Parathyroid adenoma (tissue), 2 donors: ENCODE results near the gene NOTCH3.

Experiments
- H2AFZ ChIP-seq: fragments of 300-600 bp; sonication (generic); one replicate; pipeline ENCODE4 v1.7.0; 2017; ENCODE audit warnings: antibody characterized with exemption, mild to moderate bottlenecking
- H3K27ac ChIP-seq: fragments of 300-600 bp; sonication (generic); one replicate; pipeline ENCODE4 v1.7.0; 2017
- H3K27me3 ChIP-seq: fragments of 300-600 bp; sonication (generic); one replicate; pipeline ENCODE4 v1.7.0; 2017; ENCODE audit warnings: low read length; ENCODE audit not compliant: control insufficient read depth, insufficient read depth
- H3K36me3 ChIP-seq: fragments of 300-600 bp; sonication (generic); one replicate; pipeline ENCODE4 v1.7.0; 2017; ENCODE audit warnings: low read length; ENCODE audit not compliant: control insufficient read depth, insufficient read depth
- H3K4me1 ChIP-seq: fragments of 300-600 bp; sonication (generic); one replicate; pipeline ENCODE4 v1.7.0; 2017; ENCODE audit warnings: control low read depth
- H3K4me2 ChIP-seq: fragments of 300-600 bp; sonication (generic); one replicate; pipeline ENCODE4 v1.7.0; 2017; ENCODE audit warnings: low read length
- H3K4me3 ChIP-seq: fragments of 300-600 bp; sonication (generic); one replicate; pipeline ENCODE4 v1.7.0; 2017; ENCODE audit warnings: low read depth, low read length
- H3K79me2 ChIP-seq: fragments of 300-600 bp; sonication (generic); one replicate; pipeline ENCODE4 v1.7.0; 2017; ENCODE audit warnings: control low read depth
- H3K9ac ChIP-seq: fragments of 300-600 bp; sonication (generic); one replicate; pipeline ENCODE4 v1.7.0; 2017; ENCODE audit warnings: mild to moderate bottlenecking
- H3K9me3 ChIP-seq: fragments of 300-600 bp; sonication (generic); one replicate; pipeline ENCODE4 v1.7.0; 2017; ENCODE audit warnings: low read length; ENCODE audit not compliant: control insufficient read depth
- TF ChIP-seq, protein P1 (sequence below): fragments of 300-600 bp; sonication (generic); IDR thresholded peaks from one replicate; pipeline ENCODE4 v1.7.0; 2017; ENCODE audit warnings: antibody characterized with exemption, mild to moderate bottlenecking
- donor health status: primary hyperparathyroidism.

NOTCH3 gene

DNA sequence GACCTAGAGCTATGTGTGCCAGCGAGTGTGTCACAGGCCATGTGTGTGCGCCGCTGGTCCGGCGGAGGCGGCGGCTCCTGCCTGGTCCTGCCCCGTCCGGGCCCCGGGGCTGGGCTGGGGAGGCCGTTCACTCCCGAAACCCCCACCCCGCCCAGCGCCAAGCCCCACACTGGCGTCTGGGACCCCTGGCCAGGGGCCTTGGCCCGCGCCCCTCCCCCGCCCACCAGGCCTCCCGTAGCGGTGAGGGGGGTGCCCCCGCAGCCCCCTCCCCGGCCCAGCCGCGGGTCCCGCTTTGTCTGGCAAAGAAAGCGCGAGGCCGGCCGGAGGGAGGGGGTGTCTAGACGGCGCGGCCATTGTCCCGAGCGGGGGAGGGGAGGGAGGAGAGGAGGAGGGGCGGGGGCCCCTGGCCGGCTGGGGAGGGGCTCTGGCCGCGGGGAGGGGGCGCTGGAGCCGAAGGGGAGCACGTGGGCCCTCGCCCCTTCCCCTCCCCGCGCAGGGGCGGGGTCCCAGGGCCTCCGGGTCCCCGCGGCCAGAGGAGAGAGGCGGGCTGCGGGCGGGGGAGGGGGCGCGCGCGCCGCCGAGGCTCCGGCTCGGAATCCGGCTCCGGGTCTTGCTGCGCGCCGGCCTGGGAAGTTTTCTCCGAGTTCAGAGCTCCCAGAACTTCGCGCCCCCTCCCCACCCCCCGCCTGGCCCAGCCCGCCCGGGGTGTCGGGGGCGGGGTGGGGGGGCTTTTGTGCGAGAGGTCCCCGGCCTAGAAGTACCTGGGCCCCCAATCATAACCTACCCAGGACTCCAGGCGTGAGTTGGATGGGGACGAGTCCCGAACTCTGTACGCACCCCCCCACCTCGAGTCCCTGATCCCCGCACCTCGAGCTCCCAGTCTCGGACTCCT, 888 bp downstream of the NOTCH3 start:
- peaks cover 7% of the 10 kb centered on the region for H3K4me1 ChIP-seq

DNA sequence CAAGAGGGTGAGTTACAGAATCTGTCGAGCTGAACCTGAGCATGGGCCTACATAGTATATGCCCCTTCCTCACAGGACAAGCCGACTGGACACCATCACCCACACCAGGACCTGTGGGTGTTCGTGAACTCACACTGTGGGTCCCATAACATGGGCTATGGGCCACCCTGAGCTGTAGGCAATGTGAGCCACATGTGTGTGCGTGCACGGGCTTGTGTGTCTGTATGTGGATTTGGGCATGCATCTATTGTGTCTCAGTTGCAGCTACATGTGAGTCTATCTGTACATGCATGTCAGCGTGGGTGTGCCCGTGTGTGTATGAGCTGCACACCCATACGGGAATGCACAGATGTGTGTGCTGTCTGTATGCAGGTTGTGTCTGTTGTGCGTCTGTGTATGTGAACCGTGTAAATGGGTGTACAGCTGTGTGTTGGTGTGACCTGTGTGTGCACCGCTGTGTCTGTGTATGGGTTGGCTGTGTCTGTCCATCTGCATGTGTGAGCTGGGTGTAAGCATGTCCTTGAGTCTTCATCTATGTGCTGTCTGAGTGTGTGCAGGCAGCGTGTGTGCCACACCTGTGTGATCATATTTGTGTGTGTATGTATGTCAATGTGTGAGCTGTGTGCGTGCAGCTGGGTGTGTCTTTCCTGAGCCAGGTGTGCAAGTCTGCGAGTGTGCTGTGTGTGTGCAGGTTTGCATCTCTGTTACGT, 1.7 kb downstream of the NOTCH3 start:
- no peak overlapping the region for H3K4me3 ChIP-seq
- no peak overlapping the region for H3K4me2 ChIP-seq
- no peak overlapping the region for H2AFZ ChIP-seq
- H3K9ac ChIP-seq, result no peak overlapping the region
- no peaks in the 10 kb centered on the region for H3K9me3 ChIP-seq
- TF ChIP-seq, protein P1, sequence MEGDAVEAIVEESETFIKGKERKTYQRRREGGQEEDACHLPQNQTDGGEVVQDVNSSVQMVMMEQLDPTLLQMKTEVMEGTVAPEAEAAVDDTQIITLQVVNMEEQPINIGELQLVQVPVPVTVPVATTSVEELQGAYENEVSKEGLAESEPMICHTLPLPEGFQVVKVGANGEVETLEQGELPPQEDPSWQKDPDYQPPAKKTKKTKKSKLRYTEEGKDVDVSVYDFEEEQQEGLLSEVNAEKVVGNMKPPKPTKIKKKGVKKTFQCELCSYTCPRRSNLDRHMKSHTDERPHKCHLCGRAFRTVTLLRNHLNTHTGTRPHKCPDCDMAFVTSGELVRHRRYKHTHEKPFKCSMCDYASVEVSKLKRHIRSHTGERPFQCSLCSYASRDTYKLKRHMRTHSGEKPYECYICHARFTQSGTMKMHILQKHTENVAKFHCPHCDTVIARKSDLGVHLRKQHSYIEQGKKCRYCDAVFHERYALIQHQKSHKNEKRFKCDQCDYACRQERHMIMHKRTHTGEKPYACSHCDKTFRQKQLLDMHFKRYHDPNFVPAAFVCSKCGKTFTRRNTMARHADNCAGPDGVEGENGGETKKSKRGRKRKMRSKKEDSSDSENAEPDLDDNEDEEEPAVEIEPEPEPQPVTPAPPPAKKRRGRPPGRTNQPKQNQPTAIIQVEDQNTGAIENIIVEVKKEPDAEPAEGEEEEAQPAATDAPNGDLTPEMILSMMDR, result no peak
- no peaks in the 10 kb centered on the region for H3K27me3 ChIP-seq
- peaks cover 7% of the 10 kb centered on the region for H3K4me1 ChIP-seq
- no peaks in the 10 kb centered on the region for H3K79me2 ChIP-seq
- no peak overlapping the region for H3K27ac ChIP-seq
- H3K36me3 ChIP-seq, result no peaks in the 10 kb centered on the region

More for the DNA sequence above, 888 bp downstream of the NOTCH3 start:
- H3K4me2 ChIP-seq, result peak overlapping the region; percentile 91
- H3K27me3 ChIP-seq, result no peaks in the 10 kb centered on the region
- H3K9ac ChIP-seq, result no peak overlapping the region
- no peak overlapping the region for H3K27ac ChIP-seq
- H2AFZ ChIP-seq, result peak overlapping the region; percentile 50
- H3K9me3 ChIP-seq, result no peaks in the 10 kb centered on the region
- TF ChIP-seq, protein P1, result no peak
- H3K4me3 ChIP-seq, result peak overlapping the region; percentile 65
- H3K36me3 ChIP-seq, result no peaks in the 10 kb centered on the region
- H3K79me2 ChIP-seq, result no peaks in the 10 kb centered on the region

DNA sequence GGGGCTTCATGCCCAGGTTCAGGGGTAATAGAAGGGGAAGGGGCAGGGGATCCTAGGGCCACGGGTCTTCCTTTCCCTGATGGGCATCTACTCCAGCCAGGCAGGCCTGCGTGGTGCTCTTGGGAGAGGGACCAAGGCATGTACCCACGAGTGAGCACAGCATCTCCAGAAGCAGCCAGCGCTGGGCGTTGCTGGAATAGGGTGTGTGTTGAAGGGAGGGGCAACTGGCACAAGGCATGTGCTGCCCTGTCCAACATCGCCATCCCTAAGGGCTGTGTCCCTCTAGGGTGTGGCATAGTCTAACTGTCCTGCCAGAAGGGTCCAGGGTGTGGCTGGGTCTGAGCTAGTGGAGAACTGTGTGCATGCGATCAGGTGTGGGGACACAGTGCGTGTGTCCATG, 2.9 kb downstream of the NOTCH3 start:
- H3K27ac ChIP-seq, result no peak overlapping the region
- TF ChIP-seq, protein P1, result no peak
- no peak overlapping the region for H3K4me2 ChIP-seq
- H2AFZ ChIP-seq, result no peak overlapping the region
- H3K9ac ChIP-seq, result no peak overlapping the region
- no peaks in the 10 kb centered on the region for H3K79me2 ChIP-seq
- H3K27me3 ChIP-seq, result no peaks in the 10 kb centered on the region
- no peaks in the 10 kb centered on the region for H3K9me3 ChIP-seq
- H3K4me1 ChIP-seq, result peaks cover 7% of the 10 kb centered on the region
- no peaks in the 10 kb centered on the region for H3K36me3 ChIP-seq
- no peak overlapping the region for H3K4me3 ChIP-seq

DNA sequence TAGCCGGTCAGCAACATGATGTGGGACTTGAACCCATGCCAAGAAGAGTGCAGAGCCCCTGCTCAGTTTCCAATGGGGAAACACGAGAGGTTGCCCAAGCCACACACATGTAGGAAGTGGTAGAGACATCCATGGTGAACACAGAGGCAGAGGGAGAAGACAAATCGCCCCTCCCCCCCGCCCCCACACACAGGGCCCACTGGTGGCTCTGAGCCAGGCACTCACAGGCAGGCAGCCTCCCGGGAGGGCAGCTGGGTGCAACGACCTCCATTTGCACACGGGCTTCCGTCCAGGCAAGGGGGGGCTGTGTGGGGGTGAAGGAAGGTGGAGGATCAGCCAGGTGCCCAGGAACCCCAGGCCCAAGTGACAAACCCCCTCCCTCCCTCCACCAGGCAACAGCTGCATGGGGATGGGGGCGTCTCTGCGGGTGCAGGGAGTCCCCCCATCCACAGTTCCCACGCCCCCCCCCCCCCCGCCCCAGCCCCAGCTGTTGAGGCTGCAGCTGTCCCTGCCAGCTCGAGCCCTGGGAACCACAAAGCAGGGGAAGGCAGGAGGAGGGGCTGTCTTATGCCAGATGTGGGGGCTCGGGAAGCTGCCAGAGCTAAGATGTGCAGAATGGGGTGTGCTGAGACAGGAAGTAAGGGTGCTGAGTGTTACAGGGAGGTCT, 3.4 kb downstream of the NOTCH3 start:
- Histone ChIP-seq H2AFZ (no peak overlapping the region), H3K36me3 (no peaks in the 10 kb centered on the region), H3K9me3 (no peaks in the 10 kb centered on the region), H3K4me3 (no peak overlapping the region), H3K27ac (no peak overlapping the region), H3K4me2 (no peak overlapping the region), H3K4me1 (peaks cover 7% of the 10 kb centered on the region), H3K79me2 (no peaks in the 10 kb centered on the region), H3K27me3 (no peaks in the 10 kb centered on the region), H3K9ac (no peak overlapping the region)
- TF ChIP-seq, protein P1, result no peak
